Measurements from ENCODE around the gene MUC22. TPM values are rescaled to one million over a fixed set of nuclear protein-coding genes. Genes with fewer than 3 reads are reported as not detected.

Gene MUC22
- total RNA-seq: not detected

DNA sequence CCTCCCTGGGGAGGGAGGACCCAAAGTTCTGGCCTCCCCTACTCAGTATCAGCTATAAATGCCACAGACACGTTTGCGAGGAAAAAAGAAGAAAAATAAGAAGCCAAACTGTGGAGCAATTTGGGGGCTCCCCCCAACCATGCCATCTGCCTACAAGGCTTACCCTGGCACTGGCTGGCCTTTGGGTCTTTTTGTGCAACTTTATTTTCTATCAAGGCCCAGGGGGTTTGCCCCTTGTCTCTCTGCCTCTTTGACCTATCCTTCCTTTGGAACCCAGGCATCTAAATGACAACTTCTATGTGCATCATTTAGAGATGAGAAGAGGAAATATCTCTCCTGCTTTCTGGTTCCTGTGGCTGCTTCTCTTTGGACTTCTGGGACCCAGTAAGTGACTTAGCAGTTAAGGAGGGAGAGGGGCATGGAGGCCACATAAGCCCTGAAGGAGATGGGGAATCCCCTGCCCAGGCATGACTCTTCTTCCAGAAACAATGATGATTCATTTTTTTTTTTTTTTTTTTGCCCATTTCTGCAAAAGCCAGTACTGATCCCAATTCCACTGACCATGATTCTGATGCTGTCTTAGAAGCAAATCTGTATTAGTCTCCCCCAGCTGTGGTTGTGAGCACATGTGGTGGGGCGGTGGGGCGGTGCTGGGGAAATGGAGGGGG, at the start of gene MUC22:
Gene MUC22 (plus strand): TSS at position 82 of the 668 bp plus-strand sequence. CDS start 233 bp downstream, at position 315.

DNA sequence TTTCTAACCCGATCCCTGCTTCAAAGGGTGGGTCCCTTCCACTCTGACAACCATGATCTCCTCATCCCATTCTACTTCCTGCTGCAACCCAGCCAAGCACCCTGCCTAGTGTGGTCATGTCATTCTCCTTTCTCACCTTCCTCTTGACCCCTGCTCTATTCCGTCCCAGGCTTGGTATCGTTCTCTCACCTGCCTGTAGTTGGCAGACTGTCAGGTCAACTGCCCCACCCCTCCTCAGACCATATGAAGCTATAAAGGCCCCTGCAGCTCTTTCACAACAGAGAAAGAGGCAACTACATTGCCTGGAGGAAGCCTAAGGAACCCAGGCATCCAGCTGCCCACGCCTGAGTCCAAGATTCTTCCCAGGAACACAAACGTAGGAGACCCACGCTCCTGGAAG, 26.8 kb upstream of the MUC22 start, which contains the start of gene MUC21:
Gene MUC21 (plus strand): TSS at position 280 of the 400 bp plus-strand sequence. CDS start 241 bp downstream, outside the sequence.

Small RNA genes within 50 kb of the gene (small RNA-seq; reads per million reads assigned to genes)
- gene RNU6-1133P (ENCODE audit: low replicate concordance): not detected

Other genes with a start within 250 kb of the MUC22 start
- 155 TPM for gene DDR1, start 126.0 kb upstream of the MUC22 start, total RNA-seq
- 36.3 TPM for gene GTF2H4, start 102.3 kb upstream of the MUC22 start, total RNA-seq
- 41.9 TPM for gene VARS2, start 96.2 kb upstream of the MUC22 start, total RNA-seq
- not detected for gene SFTA2, start 78.3 kb upstream of the MUC22 start, total RNA-seq
- gene MUCL3, start 69.5 kb upstream of the MUC22 start, total RNA-seq: not detected
- gene MUC21, start 26.8 kb upstream of the MUC22 start, total RNA-seq: not detected
- gene C6orf15, start 102.1 kb downstream of the MUC22 start, total RNA-seq: not detected
- gene PSORS1C1, start 104.3 kb downstream of the MUC22 start, total RNA-seq: not detected
- not detected for gene CDSN, start 110.0 kb downstream of the MUC22 start, total RNA-seq
- gene PSORS1C2, start 128.6 kb downstream of the MUC22 start, total RNA-seq: not detected
- gene CCHCR1, start 147.3 kb downstream of the MUC22 start, total RNA-seq: 14.1 TPM
- 4.1 TPM for gene TCF19, start 148.1 kb downstream of the MUC22 start, total RNA-seq
- not detected for gene POU5F1, start 160.2 kb downstream of the MUC22 start, total RNA-seq

Data from parietal lobe (tissue), 2 donors.